MM.1S (cell line): Measurements from ENCODE around the gene EXOC2.

Source experiments
- EZH2 ChIP-seq: fragments of 300-600 bp; sonication (generic); optimal IDR thresholded peaks from 2 replicates; pipeline ENCODE3; 2017; ENCODE audit warnings: low read depth, mild to moderate bottlenecking, antibody characterized with exemption, low read length, mixed read lengths
- EZH2phosphoT487 ChIP-seq: fragments of 300-600 bp; sonication (generic); IDR thresholded peaks from 2 replicates; pipeline ENCODE4 v1.6.1; 2018; ENCODE audit warnings: antibody characterized with exemption, low read length
- TF ChIP-seq, protein P1 (sequence below): fragments of 300-600 bp; sonication (generic); IDR thresholded peaks from 2 replicates; pipeline ENCODE4 v1.5.1; 2016; ENCODE audit warnings: antibody characterized with exemption, low read length, mixed read lengths

GRCh38 chr6:452301-453067 lies 240.5 kb downstream of the EXOC2 start:
- TF ChIP-seq, protein P1, sequence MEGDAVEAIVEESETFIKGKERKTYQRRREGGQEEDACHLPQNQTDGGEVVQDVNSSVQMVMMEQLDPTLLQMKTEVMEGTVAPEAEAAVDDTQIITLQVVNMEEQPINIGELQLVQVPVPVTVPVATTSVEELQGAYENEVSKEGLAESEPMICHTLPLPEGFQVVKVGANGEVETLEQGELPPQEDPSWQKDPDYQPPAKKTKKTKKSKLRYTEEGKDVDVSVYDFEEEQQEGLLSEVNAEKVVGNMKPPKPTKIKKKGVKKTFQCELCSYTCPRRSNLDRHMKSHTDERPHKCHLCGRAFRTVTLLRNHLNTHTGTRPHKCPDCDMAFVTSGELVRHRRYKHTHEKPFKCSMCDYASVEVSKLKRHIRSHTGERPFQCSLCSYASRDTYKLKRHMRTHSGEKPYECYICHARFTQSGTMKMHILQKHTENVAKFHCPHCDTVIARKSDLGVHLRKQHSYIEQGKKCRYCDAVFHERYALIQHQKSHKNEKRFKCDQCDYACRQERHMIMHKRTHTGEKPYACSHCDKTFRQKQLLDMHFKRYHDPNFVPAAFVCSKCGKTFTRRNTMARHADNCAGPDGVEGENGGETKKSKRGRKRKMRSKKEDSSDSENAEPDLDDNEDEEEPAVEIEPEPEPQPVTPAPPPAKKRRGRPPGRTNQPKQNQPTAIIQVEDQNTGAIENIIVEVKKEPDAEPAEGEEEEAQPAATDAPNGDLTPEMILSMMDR = no peak
- TF ChIP-seq EZH2phosphoT487 (no peak), EZH2 (no peak)
